Mucosa of descending colon (tissue), 3 donors: ENCODE measurements around the gene ABHD17C. TPM values are rescaled to one million over a fixed set of nuclear protein-coding genes. Genes with fewer than 3 reads are reported as not detected.

Experiments
- ATAC-seq: fragments of 200-7000 bp; cut with Tn5 transposase; one replicate; pipeline ENCODE4 v1.9.1; 2020; ENCODE audit warnings: mild to moderate bottlenecking, moderate library complexity
- DNase-seq, 3 donors: peaks; one replicate each; pipeline ENCODE4 v3.0.0-alpha.2; 2020
- H3K36me3 ChIP-seq: fragments of 200-600 bp; one replicate; pipeline ENCODE4 v1.8.0; 2021; ENCODE audit warnings: low read depth, mild to moderate bottlenecking
- H3K4me1 ChIP-seq: fragments of 200-600 bp; one replicate; pipeline ENCODE4 v1.8.0; 2021; ENCODE audit warnings: low read depth, mild to moderate bottlenecking
- H3K4me3 ChIP-seq: fragments of 200-600 bp; one replicate; pipeline ENCODE4 v1.8.0; 2021; ENCODE audit warnings: mild to moderate bottlenecking
- H3K9me3 ChIP-seq: fragments of 200-600 bp; one replicate; pipeline ENCODE4 v1.8.0; 2021; ENCODE audit warnings: mild to moderate bottlenecking
- intact Hi-C, 2 donors: fragments of 100-400 bp; cut with DNase I in 1 of 2; cut with micrococcal nuclease in 1 of 2; formaldehyde crosslinking; loops; one replicate each; pipeline versions ENCODE4 v1.11.0 to v1.11.1; 2022; cut with DNase I, micrococcal nuclease
- total RNA-seq, 3 donors: library from RNA; stranded (reverse); fragmentation: NEBNext Ultra II Directional in 2 of 3; extraction: Animal tissue kit (Norgen Biotek cat#: 25700) in 2 of 3; gene quantifications; one replicate each; pipeline versions ENCODE4 v1.2.1 to v1.2.4, GENCODE V29; 2021 to 2023
- TF ChIP-seq, protein P1 (sequence below): fragments of 200-600 bp; IDR thresholded peaks from one replicate; pipeline ENCODE4 v1.8.0; 2022; ENCODE audit warnings: antibody characterized with exemption, mild to moderate bottlenecking
- donor health status: DM: no; HTN: no; CAD: no; lungs with moderate emphysema.
- donor health status: DM: no; HTN: no; CAD: no.
- donor health status: DM: no; HTN: yes; CAD: no.

ABHD17C gene
- total RNA-seq, 3 donors from 2014 or later = 84.4 to 192 (median 157) TPM

GRCh38 chr15:80722811-80723210 is 27.7 kb downstream of the ABHD17C start:
- intact Hi-C loops = no loop called here
- no peak for DNase-seq
- ATAC-seq = no peak
- Histone ChIP-seq H3K4me3 (no peak overlapping the region), H3K9me3 (no peaks in the 10 kb centered on the region), H3K4me1 (no peaks in the 10 kb centered on the region), H3K36me3 (no peaks in the 10 kb centered on the region)
- TF ChIP-seq, protein P1, sequence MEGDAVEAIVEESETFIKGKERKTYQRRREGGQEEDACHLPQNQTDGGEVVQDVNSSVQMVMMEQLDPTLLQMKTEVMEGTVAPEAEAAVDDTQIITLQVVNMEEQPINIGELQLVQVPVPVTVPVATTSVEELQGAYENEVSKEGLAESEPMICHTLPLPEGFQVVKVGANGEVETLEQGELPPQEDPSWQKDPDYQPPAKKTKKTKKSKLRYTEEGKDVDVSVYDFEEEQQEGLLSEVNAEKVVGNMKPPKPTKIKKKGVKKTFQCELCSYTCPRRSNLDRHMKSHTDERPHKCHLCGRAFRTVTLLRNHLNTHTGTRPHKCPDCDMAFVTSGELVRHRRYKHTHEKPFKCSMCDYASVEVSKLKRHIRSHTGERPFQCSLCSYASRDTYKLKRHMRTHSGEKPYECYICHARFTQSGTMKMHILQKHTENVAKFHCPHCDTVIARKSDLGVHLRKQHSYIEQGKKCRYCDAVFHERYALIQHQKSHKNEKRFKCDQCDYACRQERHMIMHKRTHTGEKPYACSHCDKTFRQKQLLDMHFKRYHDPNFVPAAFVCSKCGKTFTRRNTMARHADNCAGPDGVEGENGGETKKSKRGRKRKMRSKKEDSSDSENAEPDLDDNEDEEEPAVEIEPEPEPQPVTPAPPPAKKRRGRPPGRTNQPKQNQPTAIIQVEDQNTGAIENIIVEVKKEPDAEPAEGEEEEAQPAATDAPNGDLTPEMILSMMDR = no peak

- TF ChIP-seq, protein P1 = no peak
- no peaks in the 10 kb centered on the region for H3K9me3 ChIP-seq
- H3K4me3 ChIP-seq = no peak overlapping the region
- H3K36me3 ChIP-seq = no peaks in the 10 kb centered on the region
- intact Hi-C loops = no loop called here
- DNase-seq (no peak), ATAC-seq (no peak)
- no peaks in the 10 kb centered on the region for H3K4me1 ChIP-seq
Measured at GRCh38 chr15:80727196-80727595, 32.1 kb downstream of the ABHD17C start.

DNA sequence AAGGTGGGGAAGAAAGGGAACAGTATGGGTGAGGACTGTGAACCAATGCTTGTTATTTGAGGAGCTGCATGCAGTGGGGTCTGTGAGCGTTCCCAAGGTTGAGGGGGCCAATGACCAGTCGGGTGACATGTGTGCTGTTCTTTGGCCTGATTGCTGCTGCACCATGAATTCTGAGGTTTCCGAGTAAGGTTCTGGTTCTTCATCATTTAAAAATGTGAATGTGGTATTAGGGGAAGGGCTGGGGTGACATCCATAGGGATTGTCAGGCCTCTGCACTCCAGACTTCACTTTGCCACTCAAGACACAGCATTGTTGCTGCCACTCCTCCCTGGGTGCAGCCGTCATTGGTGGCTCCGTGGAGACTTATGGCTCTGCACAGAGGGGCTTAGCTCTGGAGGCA is 32.5 kb downstream of the ABHD17C start:
- intact Hi-C loops = no loop called here
- H3K36me3 ChIP-seq = no peaks in the 10 kb centered on the region
- DNase-seq = no peak
- H3K4me3 ChIP-seq = no peak overlapping the region
- no peaks in the 10 kb centered on the region for H3K9me3 ChIP-seq
- ATAC-seq = no peak
- TF ChIP-seq, protein P1 = no peak
- H3K4me1 ChIP-seq = no peaks in the 10 kb centered on the region

- no peaks in the 10 kb centered on the region for H3K4me1 ChIP-seq
- TF ChIP-seq, protein P1 = no peak
- intact Hi-C loops = no loop called here
- H3K4me3 ChIP-seq = no peak overlapping the region
- no peak for DNase-seq
- no peaks in the 10 kb centered on the region for H3K9me3 ChIP-seq
- no peaks in the 10 kb centered on the region for H3K36me3 ChIP-seq
- ATAC-seq = no peak
Measured at GRCh38 chr15:80730387-80730786, 35.3 kb downstream of the ABHD17C start.

GRCh38 chr15:80730926-80731325 is 35.8 kb downstream of the ABHD17C start:
- Histone ChIP-seq H3K36me3 (no peaks in the 10 kb centered on the region), H3K4me3 (no peak overlapping the region), H3K4me1 (no peaks in the 10 kb centered on the region), H3K9me3 (no peaks in the 10 kb centered on the region)
- DNase-seq = no peak
- TF ChIP-seq, protein P1 = no peak
- no peak for ATAC-seq
- intact Hi-C loops = no loop called here

DNA sequence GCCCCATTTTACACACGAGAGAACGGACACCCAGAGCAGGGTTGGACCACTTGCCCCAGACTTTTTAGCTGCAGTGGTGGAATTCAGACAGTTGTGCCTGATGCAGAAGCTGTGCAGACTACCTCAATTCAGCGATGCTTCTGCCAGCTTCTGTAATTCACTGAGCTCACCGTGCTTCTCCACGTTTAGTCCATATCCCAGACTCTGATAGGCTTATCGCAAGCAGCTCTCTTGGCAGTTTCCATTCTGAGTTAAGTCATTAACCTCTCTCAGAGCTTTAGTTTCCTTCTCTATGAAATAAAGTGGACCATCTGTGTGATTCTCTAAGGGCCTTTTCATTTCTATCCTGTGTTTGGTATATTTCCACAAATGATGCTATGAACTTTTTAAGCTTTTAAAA is 37.1 kb downstream of the ABHD17C start:
- DNase-seq (no peak), ATAC-seq (no peak)
- TF ChIP-seq, protein P1 = no peak
- Histone ChIP-seq H3K36me3 (no peaks in the 10 kb centered on the region), H3K4me1 (no peaks in the 10 kb centered on the region), H3K4me3 (no peak overlapping the region), H3K9me3 (no peaks in the 10 kb centered on the region)
- intact Hi-C loops = no loop called here
